Measurements from ENCODE around the gene ARID4A.

DNA sequence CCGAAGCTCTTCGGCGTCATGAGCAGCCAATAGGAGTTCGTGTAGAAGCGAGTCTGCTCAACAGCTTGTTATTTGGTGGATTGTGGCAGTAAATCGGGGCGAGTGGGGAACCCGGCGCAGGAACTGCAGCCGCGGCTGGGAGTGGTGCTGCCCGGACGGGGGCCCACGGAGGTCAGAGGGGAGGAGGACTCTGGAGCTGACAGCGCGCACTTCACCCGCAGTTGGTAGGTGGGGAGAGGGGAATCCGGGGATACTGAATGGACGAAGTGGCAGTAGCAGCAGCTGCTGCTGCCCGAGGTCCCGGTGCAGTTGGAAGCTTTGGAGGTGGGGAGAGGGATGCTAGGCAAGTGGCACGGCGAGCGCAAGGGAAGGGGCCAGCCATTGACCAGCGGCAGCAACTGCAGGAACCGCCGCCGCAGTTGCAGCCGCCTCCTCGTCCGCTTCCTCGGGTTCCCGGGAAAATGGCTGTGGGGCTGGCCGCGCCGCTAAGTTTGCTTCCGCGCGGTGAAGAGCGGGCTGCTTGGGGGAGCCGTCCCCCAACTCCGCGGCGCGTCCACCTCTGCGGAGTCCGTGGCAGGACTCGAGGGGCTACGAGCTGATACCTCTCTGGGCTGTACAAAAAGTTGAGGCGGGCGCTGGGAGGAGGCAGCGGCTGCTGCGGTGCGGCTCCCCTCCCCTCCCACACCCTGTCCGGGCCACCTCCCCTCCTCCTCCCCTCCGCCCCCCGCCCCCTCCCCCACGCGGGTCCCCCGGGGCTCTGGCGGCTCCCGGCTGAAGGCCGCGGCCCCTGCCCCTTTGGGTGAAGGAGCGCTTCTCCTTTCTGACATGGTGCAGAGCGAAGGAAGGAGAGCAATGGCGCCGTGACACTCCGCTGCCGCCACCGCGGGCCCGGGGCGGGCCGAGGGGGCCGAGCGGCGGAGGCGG lies at the start of gene ARID4A:
- TF ChIP-seq, protein P1, sequence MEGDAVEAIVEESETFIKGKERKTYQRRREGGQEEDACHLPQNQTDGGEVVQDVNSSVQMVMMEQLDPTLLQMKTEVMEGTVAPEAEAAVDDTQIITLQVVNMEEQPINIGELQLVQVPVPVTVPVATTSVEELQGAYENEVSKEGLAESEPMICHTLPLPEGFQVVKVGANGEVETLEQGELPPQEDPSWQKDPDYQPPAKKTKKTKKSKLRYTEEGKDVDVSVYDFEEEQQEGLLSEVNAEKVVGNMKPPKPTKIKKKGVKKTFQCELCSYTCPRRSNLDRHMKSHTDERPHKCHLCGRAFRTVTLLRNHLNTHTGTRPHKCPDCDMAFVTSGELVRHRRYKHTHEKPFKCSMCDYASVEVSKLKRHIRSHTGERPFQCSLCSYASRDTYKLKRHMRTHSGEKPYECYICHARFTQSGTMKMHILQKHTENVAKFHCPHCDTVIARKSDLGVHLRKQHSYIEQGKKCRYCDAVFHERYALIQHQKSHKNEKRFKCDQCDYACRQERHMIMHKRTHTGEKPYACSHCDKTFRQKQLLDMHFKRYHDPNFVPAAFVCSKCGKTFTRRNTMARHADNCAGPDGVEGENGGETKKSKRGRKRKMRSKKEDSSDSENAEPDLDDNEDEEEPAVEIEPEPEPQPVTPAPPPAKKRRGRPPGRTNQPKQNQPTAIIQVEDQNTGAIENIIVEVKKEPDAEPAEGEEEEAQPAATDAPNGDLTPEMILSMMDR (IDR thresholded peaks at IDR 0.05; ENCODE audit: extremely low read depth in 1 of 2, insufficient read depth in 1 of 2, low read depth in 1 of 2, low read length in 2 of 2), result no peak
- TF ChIP-seq POLR2A (IDR thresholded peaks at IDR 0.05; ENCODE audit: low read depth, low read length) (no peak), POLR2AphosphoS5 (IDR thresholded peaks at IDR 0.05; ENCODE audit: insufficient read depth, low read depth, low read length) (no peak), EZH2 (IDR thresholded peaks at IDR 0.05; ENCODE audit: borderline replicate concordance, low read depth, low read length, severe bottlenecking) (no peak), FOS (IDR thresholded peaks at IDR 0.05; ENCODE audit: borderline replicate concordance, insufficient read depth, low read length) (no peak), GATA2 (IDR thresholded peaks at IDR 0.05; ENCODE audit: insufficient read depth, insufficient read length, low read depth, low read length) (no peak)
- TF ChIP-seq, protein P2, sequence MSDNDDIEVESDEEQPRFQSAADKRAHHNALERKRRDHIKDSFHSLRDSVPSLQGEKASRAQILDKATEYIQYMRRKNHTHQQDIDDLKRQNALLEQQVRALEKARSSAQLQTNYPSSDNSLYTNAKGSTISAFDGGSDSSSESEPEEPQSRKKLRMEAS (IDR thresholded peaks at IDR 0.05; ENCODE audit: insufficient read depth, insufficient read length), result no peak

All from endothelial cell of umbilical vein (primary cell).